Fibroblast of skin of left biceps (primary cell): ENCODE data around the gene KIAA0930.
A peak's percentile ranks its signal among the peaks of the same experiment; 100 is the strongest.

ENCODE experiments used
- DNase-seq, 2 experiments: peaks; one replicate each; pipeline ENCODE4 v3.0.0-alpha.2; 2013; ENCODE audit warnings: low read depth in 2 of 2

The KIAA0930 gene

GRCh38 chr22:45172881-45173585, 67.7 kb downstream of the KIAA0930 start:
- no peak for DNase-seq

- no peak for DNase-seq
Measured at GRCh38 chr22:45171830-45172229, 68.9 kb downstream of the KIAA0930 start.

GRCh38 chr22:45169591-45170466, 70.9 kb downstream of the KIAA0930 start:
- DNase-seq: no peak

GRCh38 chr22:45166932-45167331, 73.8 kb downstream of the KIAA0930 start:
- DNase-seq: no peak

GRCh38 chr22:45164270-45165088, 76.2 kb downstream of the KIAA0930 start:
- DNase-seq: no peak

- DNase-seq: peak; percentile 88 to 92
Measured at GRCh38 chr22:45163451-45164269, 77.0 kb downstream of the KIAA0930 start, which contains the start of gene NUP50. TSS of gene NUP50 (plus strand) at chr22:45163925. CDS start at chr22:45168178, 4,253 bp downstream.

GRCh38 chr22:45163099-45163450, 77.6 kb downstream of the KIAA0930 start:
- no peak for DNase-seq

GRCh38 chr22:45162531-45162930, 78.2 kb downstream of the KIAA0930 start:
- no peak for DNase-seq

GRCh38 chr22:45159652-45160462, 80.8 kb downstream of the KIAA0930 start:
- no peak for DNase-seq

GRCh38 chr22:45157907-45158306, 82.8 kb downstream of the KIAA0930 start:
- DNase-seq: no peak

- DNase-seq: peak in 1 of 2 experiments; percentile 15
Measured at GRCh38 chr22:45155050-45155840, 85.4 kb downstream of the KIAA0930 start.

- DNase-seq: peak in 1 of 2 experiments; percentile 8
Measured at GRCh38 chr22:45154383-45154782, 86.3 kb downstream of the KIAA0930 start.

GRCh38 chr22:45151503-45151902, 89.2 kb downstream of the KIAA0930 start:
- DNase-seq: no peak

GRCh38 chr22:45150139-45150538, 90.6 kb downstream of the KIAA0930 start:
- no peak for DNase-seq

- DNase-seq: no peak
Measured at GRCh38 chr22:45149671-45150070, 91.0 kb downstream of the KIAA0930 start.

- DNase-seq: no peak
Measured at GRCh38 chr22:45144916-45145315, 95.8 kb downstream of the KIAA0930 start.

GRCh38 chr22:45142376-45142775, 98.3 kb downstream of the KIAA0930 start:
- no peak for DNase-seq
